ENCODE data around the gene KCNC1. TPM values are rescaled to one million over a fixed set of nuclear protein-coding genes. Genes with fewer than 3 reads are reported as not detected.

Gene KCNC1
- total and polyA plus RNA-seq, 2 of the 13 experiments (the other 11 are each of a cell fraction or from before 2014, with no cell fraction given): 0.01 to 0.04 TPM

DNA sequence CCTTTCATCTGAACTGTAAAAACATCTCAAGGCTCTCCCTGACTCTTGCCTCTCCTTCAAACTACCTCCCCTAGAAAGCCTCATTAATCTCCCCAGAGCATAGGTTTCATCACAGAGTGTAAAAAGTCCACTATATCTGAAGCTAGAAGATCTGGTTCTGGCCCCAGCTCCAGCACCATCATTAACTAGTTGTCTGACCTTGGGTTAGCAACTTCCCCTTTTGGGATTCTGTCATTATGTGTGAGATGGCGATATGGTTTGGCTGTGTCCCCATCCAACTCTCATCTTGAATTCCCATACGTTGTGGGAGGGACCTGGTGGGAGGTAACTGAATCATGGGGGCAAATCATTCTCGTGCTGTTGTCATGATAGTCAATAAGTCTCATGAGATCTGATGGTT, 97.3 kb downstream of the KCNC1 start:
- ATAC-seq (no peak), FAIRE-seq (no peak), DNase-seq (ENCODE audit: low spot score) (no peak)
- Histone ChIP-seq H3K36me3 (replicated peaks in 1 of 2; ENCODE audit: control insufficient read depth in 1 of 2, insufficient read depth in 2 of 2, low read length in 2 of 2) (peaks cover 0 to 7% of the 10 kb centered on the region in 2 experiments; a peak in 1 of 5 replicates), H3K79me2 (ENCODE audit: insufficient read depth, low read length) (no peaks in the 10 kb centered on the region), H2AFZ (ENCODE audit: low read length) (no peak overlapping the region), H3K27ac (ENCODE audit: extremely low read length, insufficient read depth, low read length) (no peak overlapping the region), H3K4me1 (ENCODE audit: insufficient read depth, low read length) (peaks cover 13% of the 10 kb centered on the region), H3K4me3 (replicated peaks in 1 of 3; ENCODE audit: insufficient read depth in 1 of 3, low read depth in 2 of 3, low read length in 3 of 3) (no peak overlapping the region), H3K27me3 (ENCODE audit: control insufficient read depth in 1 of 2, insufficient read depth in 2 of 2, low read length in 2 of 2) (no peaks in the 10 kb centered on the region), H3K9ac (ENCODE audit: insufficient read depth, low read depth, low read length) (no peak overlapping the region), H4K20me1 (ENCODE audit: insufficient read depth, low read length) (0 out of 2 replicates have a peak, but pooled peaks cover 2% of the 10 kb centered on the region), H3K9me3 (ENCODE audit: low read length) (no peaks in the 10 kb centered on the region), H3K4me2 (ENCODE audit: low read depth, low read length) (no peak overlapping the region)
- BruUV-seq (replicated peaks): no TSS peak
- CTCF ChIA-PET (ENCODE audit: low intra/inter-chr PET ratio, low total read pairs): no interaction called here
- POLR2A ChIA-PET: no interaction called here
- in situ Hi-C loops (cut with HindIII; ENCODE audit: extremely low pct_ligation_motif_present, low pct_unique_long_range_greater_than_20kb) (no loop called here), intact Hi-C loops (cut with micrococcal nuclease; ENCODE audit: unreplicated experiment) (no loop called here)
- WGBS (ENCODE audit: low lambda C conversion rate): 92% methylated on average over 3 of the region's 3 CpGs
- TF ChIP-seq MZF1 (CRISPR knock-in tag; IDR thresholded peaks at IDR 0.05; ENCODE audit: borderline replicate concordance) (no peak), FOXC1 (CRISPR knock-in tag; IDR thresholded peaks at IDR 0.05; ENCODE audit: borderline replicate concordance) (no peak), GATAD2A (CRISPR knock-in tag; IDR thresholded peaks at IDR 0.05) (no peak), PCBP1 (IDR thresholded peaks at IDR 0.05; ENCODE audit: borderline replicate concordance, low read depth, low read length) (no peak), ZNF883 (CRISPR knock-in tag; IDR thresholded peaks at IDR 0.05; ENCODE audit: not compliant biosample characterization) (no peak), AGO1 (IDR thresholded peaks at IDR 0.05; ENCODE audit: low read depth, low read length, poor library complexity, severe bottlenecking) (no peak), ZNF83 (CRISPR knock-in tag; IDR thresholded peaks at IDR 0.05; ENCODE audit: borderline replicate concordance) (no peak), ZNF670 (CRISPR knock-in tag; IDR thresholded peaks at IDR 0.05; ENCODE audit: borderline replicate concordance) (no peak), ZEB1 (IDR thresholded peaks at IDR 0.05; ENCODE audit: insufficient replicate concordance, low read depth) (no peak), HNF4G (IDR thresholded peaks at IDR 0.05; ENCODE audit: borderline replicate concordance, low read depth, low read length) (no peak), HNF4G (CRISPR knock-in tag; IDR thresholded peaks at IDR 0.05; ENCODE audit: borderline replicate concordance, low read depth) (no peak), PITX1 (CRISPR knock-in tag; IDR thresholded peaks at IDR 0.05) (no peak), NR2F1 (CRISPR knock-in tag; IDR thresholded peaks at IDR 0.05) (no peak), ZFP41 (CRISPR knock-in tag; IDR thresholded peaks at IDR 0.05; ENCODE audit: borderline replicate concordance) (no peak), FOXO1 (CRISPR knock-in tag; IDR thresholded peaks at IDR 0.05) (no peak), SALL2 (CRISPR knock-in tag; IDR thresholded peaks at IDR 0.05) (no peak), RFXAP (CRISPR knock-in tag; IDR thresholded peaks at IDR 0.05; ENCODE audit: borderline replicate concordance) (no peak)
- TF ChIP-seq, protein P1, sequence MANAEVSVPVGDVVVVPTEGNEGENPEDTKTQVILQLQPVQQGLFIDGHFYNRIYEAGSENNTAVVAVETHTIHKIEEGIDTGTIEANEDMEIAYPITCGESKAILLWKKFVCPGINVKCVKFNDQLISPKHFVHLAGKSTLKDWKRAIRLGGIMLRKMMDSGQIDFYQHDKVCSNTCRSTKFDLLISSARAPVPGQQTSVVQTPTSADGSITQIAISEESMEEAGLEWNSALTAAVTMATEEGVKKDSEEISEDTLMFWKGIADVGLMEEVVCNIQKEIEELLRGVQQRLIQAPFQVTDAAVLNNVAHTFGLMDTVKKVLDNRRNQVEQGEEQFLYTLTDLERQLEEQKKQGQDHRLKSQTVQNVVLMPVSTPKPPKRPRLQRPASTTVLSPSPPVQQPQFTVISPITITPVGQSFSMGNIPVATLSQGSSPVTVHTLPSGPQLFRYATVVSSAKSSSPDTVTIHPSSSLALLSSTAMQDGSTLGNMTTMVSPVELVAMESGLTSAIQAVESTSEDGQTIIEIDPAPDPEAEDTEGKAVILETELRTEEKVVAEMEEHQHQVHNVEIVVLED (CRISPR knock-in tag; IDR thresholded peaks at IDR 0.05; ENCODE audit: borderline replicate concordance): no peak

Data from HepG2 (cell line).